Astrocyte (in vitro differentiated cells and primary cell): Measurements from ENCODE around the gene DIAPH2.

Source experiments
- EZH2 ChIP-seq: IDR thresholded peaks from 2 replicates; pipeline ENCODE4 v1.6.1; 2012; ENCODE audit warnings: mild to moderate bottlenecking, low read length, inconsistent platforms; ENCODE audit not compliant: insufficient read depth
- TF ChIP-seq, protein P1 (sequence below): IDR thresholded peaks from 2 replicates; pipeline ENCODE4 v1.5.1; 2011; ENCODE audit warnings: low read depth, mild to moderate bottlenecking, inconsistent platforms, low read length, moderate library complexity; ENCODE audit not compliant: insufficient read depth

DNA sequence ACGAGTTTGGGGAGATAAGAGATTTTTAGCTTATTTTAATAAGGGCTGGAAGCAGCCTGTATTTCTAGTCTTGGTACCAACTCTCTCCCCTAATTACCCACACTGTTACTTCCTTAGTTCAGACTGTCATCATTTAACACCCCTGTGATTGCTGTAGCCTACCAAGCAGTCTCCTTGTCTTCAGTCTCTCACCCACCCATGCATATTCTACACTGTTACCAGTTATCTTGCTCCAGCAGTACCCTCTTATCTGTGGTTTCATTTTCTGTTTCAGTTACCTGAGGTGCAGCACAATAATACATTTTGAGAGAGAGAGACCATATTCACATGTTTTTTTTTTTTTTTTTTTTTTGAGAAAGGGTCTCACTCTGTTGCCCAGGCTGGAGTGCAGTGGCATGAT, 80.2 kb downstream of the DIAPH2 start:
- TF ChIP-seq, protein P1, sequence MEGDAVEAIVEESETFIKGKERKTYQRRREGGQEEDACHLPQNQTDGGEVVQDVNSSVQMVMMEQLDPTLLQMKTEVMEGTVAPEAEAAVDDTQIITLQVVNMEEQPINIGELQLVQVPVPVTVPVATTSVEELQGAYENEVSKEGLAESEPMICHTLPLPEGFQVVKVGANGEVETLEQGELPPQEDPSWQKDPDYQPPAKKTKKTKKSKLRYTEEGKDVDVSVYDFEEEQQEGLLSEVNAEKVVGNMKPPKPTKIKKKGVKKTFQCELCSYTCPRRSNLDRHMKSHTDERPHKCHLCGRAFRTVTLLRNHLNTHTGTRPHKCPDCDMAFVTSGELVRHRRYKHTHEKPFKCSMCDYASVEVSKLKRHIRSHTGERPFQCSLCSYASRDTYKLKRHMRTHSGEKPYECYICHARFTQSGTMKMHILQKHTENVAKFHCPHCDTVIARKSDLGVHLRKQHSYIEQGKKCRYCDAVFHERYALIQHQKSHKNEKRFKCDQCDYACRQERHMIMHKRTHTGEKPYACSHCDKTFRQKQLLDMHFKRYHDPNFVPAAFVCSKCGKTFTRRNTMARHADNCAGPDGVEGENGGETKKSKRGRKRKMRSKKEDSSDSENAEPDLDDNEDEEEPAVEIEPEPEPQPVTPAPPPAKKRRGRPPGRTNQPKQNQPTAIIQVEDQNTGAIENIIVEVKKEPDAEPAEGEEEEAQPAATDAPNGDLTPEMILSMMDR = no peak
- no peak for TF ChIP-seq EZH2
